Fibroblast of lung (primary cell): Measurements from ENCODE around the gene SPINT2. TPM values are rescaled to one million over a fixed set of nuclear protein-coding genes. Genes with fewer than 3 reads are reported as not detected.

Experiments
- DNase-seq, 2 donors: peaks; one replicate each; pipeline versions ENCODE4 v3.0.0 to v3.0.0-alpha.2; 2010; ENCODE audit warnings: low read depth in 2 of 2
- H2AFZ ChIP-seq: 2 replicates; pipeline ENCODE4 v1.5.1; 2012; ENCODE audit warnings: low read length, control low read depth, inconsistent platforms
- H3K27ac ChIP-seq: 2 replicates; pipeline ENCODE4 v1.5.1; 2011; ENCODE audit warnings: low read length, control low read depth; ENCODE audit not compliant: insufficient read depth
- H3K27me3 ChIP-seq: 2 replicates; pipeline ENCODE4 v1.5.1; 2011; ENCODE audit warnings: mild to moderate bottlenecking, low read length; ENCODE audit not compliant: control insufficient read depth, insufficient read depth
- H3K36me3 ChIP-seq: 2 replicates; pipeline ENCODE4 v1.5.1; 2011; ENCODE audit warnings: low read length; ENCODE audit not compliant: control insufficient read depth, insufficient read depth
- H3K4me1 ChIP-seq: 2 replicates; pipeline ENCODE4 v1.5.1; 2011; ENCODE audit warnings: low read length; ENCODE audit not compliant: control insufficient read depth, insufficient read depth; ENCODE audit errors: extremely low read depth
- H3K4me2 ChIP-seq: 2 replicates; pipeline ENCODE4 v1.5.1; 2011; ENCODE audit warnings: low read length, control low read depth; ENCODE audit not compliant: insufficient read depth; ENCODE audit errors: extremely low read depth
- H3K4me3 ChIP-seq, 4 experiments: fragments of 200-600 bp in 1 of 4; sonication (generic) in 1 of 4; replicated peaks in 1 of 4; 2 replicates each; pipeline ENCODE4 v1.5.1; 2011 to 2016; ENCODE audit warnings: low read length in 4 of 4, low read depth in 3 of 4, mild to moderate bottlenecking in 3 of 4, control low read depth in 2 of 4, inconsistent platforms in 1 of 4, mixed read lengths in 1 of 4; ENCODE audit not compliant: insufficient read depth in 1 of 4; ENCODE audit errors: control extremely low read depth in 1 of 4
- H3K79me2 ChIP-seq: 2 replicates; pipeline ENCODE4 v1.5.1; 2012; ENCODE audit warnings: mild to moderate bottlenecking, low read length, inconsistent platforms; ENCODE audit not compliant: control insufficient read depth, insufficient read depth
- H3K9ac ChIP-seq: 2 replicates; pipeline ENCODE4 v1.5.1; 2011; ENCODE audit warnings: mild to moderate bottlenecking, low read length, control low read depth; ENCODE audit not compliant: insufficient read depth
- H3K9me3 ChIP-seq: 2 replicates; pipeline ENCODE4 v1.5.1; 2012; ENCODE audit warnings: low read depth, low read length; ENCODE audit not compliant: control insufficient read depth, insufficient read depth
- H4K20me1 ChIP-seq: 2 replicates; pipeline ENCODE4 v1.5.1; 2011; ENCODE audit warnings: low read length; ENCODE audit not compliant: control insufficient read depth, insufficient read depth; ENCODE audit errors: extremely low read depth
- CTCF ChIP-seq, 2 donors: IDR thresholded peaks in 1 of 2; conservative IDR thresholded peaks in 1 of 2; 1 replicate in 1 of 2; 2 replicates in 1 of 2; pipeline ENCODE4 v1.5.1; 2011 to 2012; ENCODE audit warnings: low read length in 2 of 2, control low read depth in 1 of 2, inconsistent platforms in 1 of 2, low read depth in 1 of 2, mild to moderate bottlenecking in 1 of 2
- EZH2 ChIP-seq: IDR thresholded peaks from 2 replicates; pipeline ENCODE4 v1.5.1; 2012; ENCODE audit warnings: low read length, control low read depth, mild to moderate bottlenecking; ENCODE audit errors: missing control alignments
- polyA plus RNA-seq, 2 donors: library from polyadenylated mRNA; depleted of rRNA in 1 of 2; stranded (reverse) in 1 of 2; unstranded in 1 of 2; fragments of >200 nt; gene quantifications; 2 replicates each; pipeline ENCODE4 v1.2.1, GENCODE V29; 2011 to 2012; ENCODE audit warnings: missing spikeins in 1 of 2
- total RNA-seq: library from RNA; depleted of rRNA; stranded (reverse); fragments of >200 nt; gene quantifications from 2 replicates; pipeline ENCODE4 v1.2.1, GENCODE V29; 2014

The SPINT2 gene
- total and polyA plus RNA-seq, 2 donors (not counting 1 experiment from before 2014, with no cell fraction given) = 4.5 to 4.6 TPM

- H4K20me1 ChIP-seq = no peaks in the 10 kb centered on the region
- H3K27ac ChIP-seq = no peak overlapping the region
- H3K36me3 ChIP-seq = no peaks in the 10 kb centered on the region
- no peak overlapping the region for H3K4me3 ChIP-seq
- no peak overlapping the region for H3K9ac ChIP-seq
- no peaks in the 10 kb centered on the region for H3K79me2 ChIP-seq
- peaks cover 2% of the 10 kb centered on the region for H3K4me1 ChIP-seq
- no peaks in the 10 kb centered on the region for H3K9me3 ChIP-seq
- H3K4me2 ChIP-seq = no peak overlapping the region
- no peak overlapping the region for H2AFZ ChIP-seq
- TF ChIP-seq EZH2 = no peak
- DNase-seq = no peak
- H3K27me3 ChIP-seq = no peaks in the 10 kb centered on the region
Observed at GRCh38 chr19:38219221-38219620, 45.2 kb upstream of the SPINT2 start.

- no peaks in the 10 kb centered on the region for H3K79me2 ChIP-seq
- H3K4me3 ChIP-seq = no peak overlapping the region
- H3K9ac ChIP-seq = no peak overlapping the region
- no peaks in the 10 kb centered on the region for H3K27me3 ChIP-seq
- no peaks in the 10 kb centered on the region for H4K20me1 ChIP-seq
- H3K4me1 ChIP-seq = no peaks in the 10 kb centered on the region
- TF ChIP-seq CTCF (conservative IDR thresholded peaks at IDR 0.05 in 1 of 2, IDR thresholded peaks at IDR 0.05 in 1 of 2; ENCODE audit: low read depth in 1 of 2, low read length in 2 of 2) = no peak
- TF ChIP-seq EZH2 = no peak
- no peak overlapping the region for H2AFZ ChIP-seq
- no peak for DNase-seq
- no peak overlapping the region for H3K4me2 ChIP-seq
- H3K9me3 ChIP-seq = no peaks in the 10 kb centered on the region
- no peaks in the 10 kb centered on the region for H3K36me3 ChIP-seq
- H3K27ac ChIP-seq = no peak overlapping the region
Observed at GRCh38 chr19:38221421-38221820, 43.0 kb upstream of the SPINT2 start.

- H3K4me3 ChIP-seq = no peak overlapping the region
- H3K4me1 ChIP-seq = no peaks in the 10 kb centered on the region
- no peaks in the 10 kb centered on the region for H4K20me1 ChIP-seq
- TF ChIP-seq CTCF (conservative IDR thresholded peaks at IDR 0.05 in 1 of 2, IDR thresholded peaks at IDR 0.05 in 1 of 2; ENCODE audit: low read depth in 1 of 2, low read length in 2 of 2) (no peak), EZH2 (no peak)
- no peak overlapping the region for H3K4me2 ChIP-seq
- DNase-seq = no peak
- H3K27me3 ChIP-seq = no peaks in the 10 kb centered on the region
- no peak overlapping the region for H3K9ac ChIP-seq
- no peaks in the 10 kb centered on the region for H3K9me3 ChIP-seq
- no peaks in the 10 kb centered on the region for H3K79me2 ChIP-seq
- H3K27ac ChIP-seq = no peak overlapping the region
- H2AFZ ChIP-seq = no peak overlapping the region
- H3K36me3 ChIP-seq = no peaks in the 10 kb centered on the region
Observed at GRCh38 chr19:38221919-38222830, 42.2 kb upstream of the SPINT2 start.
